K562 (cell line): ENCODE results near the gene IL12RB2. TPM values are rescaled to one million over a fixed set of nuclear protein-coding genes. Genes with fewer than 3 reads are reported as not detected.

Source experiments
- ARID1B ChIP-seq: fragments of 450-650 bp; IDR thresholded peaks from 2 replicates; pipeline ENCODE4 v1.6.1; 2016; ENCODE audit warnings: antibody characterized with exemption, mild to moderate bottlenecking, inconsistent platforms
- ATF7 ChIP-seq: fragments of 450-650 bp; IDR thresholded peaks from 2 replicates; pipeline ENCODE4 v1.7.1; 2014; ENCODE audit warnings: mild to moderate bottlenecking, moderate library complexity
- CBX1 ChIP-seq: sonication (generic); IDR thresholded peaks from 2 replicates; pipeline ENCODE4 v1.6.1; 2016; ENCODE audit warnings: antibody characterized with exemption, low read depth, mild to moderate bottlenecking
- FIP1L1 ChIP-seq: fragments of 200-400 bp; formaldehyde crosslinking; IDR thresholded peaks from 2 replicates; pipeline ENCODE4 v1.6.1; 2018; ENCODE audit warnings: mild to moderate bottlenecking, low read depth, low read length; ENCODE audit not compliant: poor library complexity, severe bottlenecking
- HDAC8 ChIP-seq: fragments of 450-650 bp; IDR thresholded peaks from 2 replicates; pipeline ENCODE4 v1.6.1; 2016; ENCODE audit warnings: mild to moderate bottlenecking, missing genetic modification characterization, moderate library complexity, missing compliant biosample characterization
- HMG20B ChIP-seq: fragments of 250-450 bp; sonication (Bioruptor Pico); IDR thresholded peaks from 2 replicates; pipeline ENCODE4 v1.5.0; 2021; ENCODE audit warnings: mild to moderate bottlenecking
- HMGN3 ChIP-seq: IDR thresholded peaks from 2 replicates; pipeline ENCODE4 v1.6.1; 2011; ENCODE audit warnings: borderline replicate concordance, low read depth, mild to moderate bottlenecking, mixed read lengths, low read length; ENCODE audit not compliant: insufficient read length; ENCODE audit errors: extremely low read depth
- HOMEZ ChIP-seq: fragments of 250-450 bp; sonication (Bioruptor Pico); IDR thresholded peaks from 2 replicates; pipeline ENCODE4 v1.4.0; 2020; ENCODE audit warnings: mild to moderate bottlenecking, moderate library complexity
- PHB2 ChIP-seq: fragments of 450-650 bp; IDR thresholded peaks from 2 replicates; pipeline ENCODE4 v1.6.1; 2017; ENCODE audit warnings: low read depth
- POLR2A ChIP-seq: fragments of 450-650 bp; conservative IDR thresholded peaks from 2 replicates; pipeline ENCODE4 v1.6.1; 2016
- PRMT5 ChIP-seq: sonication (generic); formaldehyde crosslinking; IDR thresholded peaks from 2 replicates; pipeline ENCODE4 v1.5.0; 2020; ENCODE audit warnings: missing genetic modification reagents
- SMARCC2 ChIP-seq: fragments of 450-650 bp; IDR thresholded peaks from 2 replicates; pipeline ENCODE4 v1.6.1; 2017; ENCODE audit warnings: antibody characterized with exemption, moderate library complexity, mild to moderate bottlenecking, low read depth
- TSC22D4 ChIP-seq: fragments of 450-650 bp; IDR thresholded peaks from 2 replicates; pipeline ENCODE4 v1.6.1; 2016; ENCODE audit warnings: missing genetic modification characterization, missing biosample characterization, control low read depth
- ZBTB8A ChIP-seq: fragments of 450-650 bp; IDR thresholded peaks from 2 replicates; pipeline ENCODE4 v1.6.1; 2018; ENCODE audit warnings: mild to moderate bottlenecking, moderate library complexity; ENCODE audit not compliant: partially characterized antibody
- ZNF445 ChIP-seq: fragments of 250-450 bp; sonication (Bioruptor Pico); IDR thresholded peaks from 2 replicates; pipeline ENCODE4 v1.4.0; 2020; ENCODE audit warnings: low read depth, mild to moderate bottlenecking, moderate library complexity
- ZNF507 ChIP-seq: conservative IDR thresholded peaks from 2 replicates; pipeline ENCODE4 v1.6.1; 2017; ENCODE audit warnings: missing genetic modification characterization, missing compliant biosample characterization
- ZNF644 ChIP-seq: fragments of 200-800 bp; sonication (Bioruptor generic); IDR thresholded peaks from 2 replicates; pipeline ENCODE4 v1.6.1; 2016; ENCODE audit warnings: low read depth, missing genetic modification characterization, missing compliant biosample characterization
- ZNF696 ChIP-seq: fragments of 250-450 bp; sonication (Bioruptor Pico); conservative IDR thresholded peaks from 2 replicates; pipeline ENCODE4 v1.4.0; 2020; ENCODE audit warnings: mild to moderate bottlenecking, moderate library complexity
- polyA plus RNA-seq, 8 experiments: library from polyadenylated mRNA; depleted of rRNA in 4 of 8; stranded (reverse) in 5 of 8; unstranded in 3 of 8; fragments of >200 nt; fragmentation: Nextera tagmentation in 2 of 8; fragmentation: Illumina TruSeq in 1 of 8; extraction: Ambion mirVana in 2 of 8; extraction: Trizol in 1 of 8; gene quantifications; 2 replicates each; pipeline versions ENCODE4 v1.2.1 to v1.2.3, GENCODE V29; 2011 to 2014; ENCODE audit warnings: inconsistent platforms in 1 of 8, missing spikeins in 1 of 8
- total RNA-seq, 7 experiments: library from RNA; depleted of rRNA in 6 of 7; stranded (reverse); fragments of >200 nt in 6 of 7; fragmentation: Illumina TruSeq in 2 of 7; extraction: Trizol in 2 of 7; gene quantifications; 2 replicates each; pipeline versions ENCODE4 v1.2.1 to v1.2.3, GENCODE V29; 2011 to 2021; ENCODE audit warnings: low replicate concordance in 1 of 7
- TF ChIP-seq, protein P1 (sequence below), 2 experiments: fragments of 450-650 bp in 1 of 2; sonication (generic) in 1 of 2; formaldehyde crosslinking in 1 of 2; IDR thresholded peaks in 1 of 2; conservative IDR thresholded peaks in 1 of 2; 2 replicates each; pipeline versions ENCODE4 v1.6.1 to v1.8.1; 2016 to 2023; ENCODE audit warnings: mild to moderate bottlenecking in 2 of 2, moderate library complexity in 2 of 2, inconsistent platforms in 1 of 2, missing genetic modification reagents in 1 of 2
- TF ChIP-seq, protein P2 (sequence below): fragments of 250-450 bp; sonication (Bioruptor Pico); IDR thresholded peaks from 2 replicates; pipeline ENCODE4 v1.8.0; 2022; ENCODE audit warnings: inconsistent platforms, mild to moderate bottlenecking, moderate library complexity, borderline replicate concordance
- TF ChIP-seq, protein P3 (sequence below), 2 experiments: fragments of 450-650 bp; IDR thresholded peaks; 2 replicates each; pipeline ENCODE4 v1.6.1; 2016

Gene IL12RB2
- total and polyA plus RNA-seq, 9 of the 15 experiments (the other 6 are each of a cell fraction or from before 2014, with no cell fraction given): 0.39 to 3.3 (median 1.9) TPM

- TF ChIP-seq, protein P1, sequence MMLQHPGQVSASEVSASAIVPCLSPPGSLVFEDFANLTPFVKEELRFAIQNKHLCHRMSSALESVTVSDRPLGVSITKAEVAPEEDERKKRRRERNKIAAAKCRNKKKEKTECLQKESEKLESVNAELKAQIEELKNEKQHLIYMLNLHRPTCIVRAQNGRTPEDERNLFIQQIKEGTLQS (IDR thresholded peaks at IDR 0.05): no peak
- TF ChIP-seq, protein P1 (CRISPR knock-in tag; conservative IDR thresholded peaks at IDR 0.05): no peak
- no peak for TF ChIP-seq HMGN3
- no peak for TF ChIP-seq FIP1L1
- TF ChIP-seq PHB2: no peak
- TF ChIP-seq PRMT5 (CRISPR knock-in tag): no peak
- TF ChIP-seq, protein P2, sequence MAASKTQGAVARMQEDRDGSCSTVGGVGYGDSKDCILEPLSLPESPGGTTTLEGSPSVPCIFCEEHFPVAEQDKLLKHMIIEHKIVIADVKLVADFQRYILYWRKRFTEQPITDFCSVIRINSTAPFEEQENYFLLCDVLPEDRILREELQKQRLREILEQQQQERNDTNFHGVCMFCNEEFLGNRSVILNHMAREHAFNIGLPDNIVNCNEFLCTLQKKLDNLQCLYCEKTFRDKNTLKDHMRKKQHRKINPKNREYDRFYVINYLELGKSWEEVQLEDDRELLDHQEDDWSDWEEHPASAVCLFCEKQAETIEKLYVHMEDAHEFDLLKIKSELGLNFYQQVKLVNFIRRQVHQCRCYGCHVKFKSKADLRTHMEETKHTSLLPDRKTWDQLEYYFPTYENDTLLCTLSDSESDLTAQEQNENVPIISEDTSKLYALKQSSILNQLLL: no peak
- no peak for TF ChIP-seq ZNF507 (tag)
- TF ChIP-seq ZNF445 (CRISPR knock-in tag): no peak
- TF ChIP-seq CBX1: no peak
- TF ChIP-seq SMARCC2: 0 out of 2 replicates have a peak, but pooled peaks have one; percentile 57
- no peak for TF ChIP-seq TSC22D4 (tag)
- no peak for TF ChIP-seq ZNF644
- TF ChIP-seq, protein P3, sequence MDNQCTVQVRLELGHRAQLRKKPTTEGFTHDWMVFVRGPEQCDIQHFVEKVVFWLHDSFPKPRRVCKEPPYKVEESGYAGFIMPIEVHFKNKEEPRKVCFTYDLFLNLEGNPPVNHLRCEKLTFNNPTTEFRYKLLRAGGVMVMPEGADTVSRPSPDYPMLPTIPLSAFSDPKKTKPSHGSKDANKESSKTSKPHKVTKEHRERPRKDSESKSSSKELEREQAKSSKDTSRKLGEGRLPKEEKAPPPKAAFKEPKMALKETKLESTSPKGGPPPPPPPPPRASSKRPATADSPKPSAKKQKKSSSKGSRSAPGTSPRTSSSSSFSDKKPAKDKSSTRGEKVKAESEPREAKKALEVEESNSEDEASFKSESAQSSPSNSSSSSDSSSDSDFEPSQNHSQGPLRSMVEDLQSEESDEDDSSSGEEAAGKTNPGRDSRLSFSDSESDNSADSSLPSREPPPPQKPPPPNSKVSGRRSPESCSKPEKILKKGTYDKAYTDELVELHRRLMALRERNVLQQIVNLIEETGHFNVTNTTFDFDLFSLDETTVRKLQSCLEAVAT (IDR thresholded peaks at IDR 0.05): no peak
- TF ChIP-seq POLR2A: no peak
- TF ChIP-seq HMG20B (CRISPR knock-in tag): no peak
- TF ChIP-seq HOMEZ (CRISPR knock-in tag): no peak
- peak; percentile 95 for TF ChIP-seq ARID1B
- no peak for TF ChIP-seq ZNF696 (CRISPR knock-in tag)
- no peak for TF ChIP-seq HDAC8 (tag)
- no peak for TF ChIP-seq ZBTB8A
- no peak; the same call in 1 of the 2 replicates for TF ChIP-seq ATF7
Observed at GRCh38 chr1:67355745-67356424, 48.2 kb downstream of the IL12RB2 start (continued).
